Activated CD8-positive, alpha-beta memory T cell treated with anti-CD3 and anti-CD28 coated beads, Interleukin-2, amount 50 U/mL, for 4 hours (primary cell): ENCODE data around the gene ECSCR.

Source experiments
- DNase-seq: peaks from one replicate; pipeline ENCODE4 v3.0.0-alpha.2; 2020

The ECSCR gene

GRCh38 chr5:139473565-139473964 is 11.0 kb upstream of the ECSCR start:
- DNase-seq: no peak

DNA sequence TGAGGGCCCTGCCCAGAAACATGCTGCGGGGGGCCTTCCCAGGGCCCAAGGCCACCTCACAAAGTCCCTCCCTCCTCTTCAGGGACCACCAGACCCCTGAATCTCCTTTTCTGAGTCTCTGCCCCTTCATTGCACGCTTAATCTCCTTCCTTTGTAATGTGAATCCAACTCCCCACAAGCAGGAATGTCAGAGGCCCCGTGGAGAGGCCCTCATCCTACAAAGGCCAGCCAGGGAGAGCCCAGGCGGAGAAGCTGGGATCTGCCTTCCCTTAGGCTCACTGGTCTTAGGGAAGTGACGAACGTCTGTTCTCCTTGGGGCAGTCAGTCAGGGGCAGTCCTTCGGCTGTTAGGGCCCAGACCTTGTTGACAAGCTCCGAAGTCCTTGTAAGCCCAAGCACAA is 10.6 kb upstream of the ECSCR start:
- DNase-seq: no peak

DNA sequence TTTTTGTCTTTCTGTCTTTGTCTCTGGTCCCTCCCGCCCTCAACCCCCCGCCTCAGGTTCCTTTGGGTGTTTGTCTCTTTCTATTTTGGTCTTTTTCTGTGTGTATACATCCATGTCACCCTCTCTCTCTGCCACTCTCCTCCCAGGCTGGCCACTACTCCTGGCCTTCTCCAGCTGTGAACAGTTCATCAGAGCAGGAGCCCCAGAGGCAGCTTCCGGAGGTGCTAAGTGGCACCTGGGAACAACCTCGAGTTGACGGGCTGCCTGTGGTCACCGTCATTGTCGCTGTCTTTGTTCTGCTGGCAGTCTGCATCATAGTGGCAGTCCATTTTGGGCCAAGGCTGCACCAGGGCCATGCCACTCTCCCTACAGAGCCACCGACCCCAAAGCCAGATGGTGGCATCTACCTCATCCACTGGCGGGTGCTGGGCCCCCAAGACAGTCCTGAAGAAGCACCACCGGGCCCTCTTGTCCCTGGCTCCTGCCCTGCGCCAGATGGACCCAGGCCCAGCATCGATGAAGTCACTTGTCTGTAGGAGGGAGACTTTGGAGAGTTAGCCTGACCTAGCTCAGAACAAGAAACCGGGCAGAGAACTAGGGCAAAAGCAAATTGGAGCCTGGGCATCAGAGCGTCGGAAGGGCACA is 10.0 kb upstream of the ECSCR start:
- DNase-seq: no peak

GRCh38 chr5:139470821-139471300 is 8.3 kb upstream of the ECSCR start, which contains the start of gene SMIM33:
TSS of gene SMIM33 (plus strand) at chr5:139471004. CDS start at chr5:139471122, 118 bp downstream.
- DNase-seq: no peak

- no peak for DNase-seq
Observed at GRCh38 chr5:139468421-139468931, 5.9 kb upstream of the ECSCR start.

GRCh38 chr5:139461698-139462097 is 845 bp downstream of the ECSCR start:
- no peak for DNase-seq

GRCh38 chr5:139461176-139461575 is 1.4 kb downstream of the ECSCR start:
- no peak for DNase-seq

DNA sequence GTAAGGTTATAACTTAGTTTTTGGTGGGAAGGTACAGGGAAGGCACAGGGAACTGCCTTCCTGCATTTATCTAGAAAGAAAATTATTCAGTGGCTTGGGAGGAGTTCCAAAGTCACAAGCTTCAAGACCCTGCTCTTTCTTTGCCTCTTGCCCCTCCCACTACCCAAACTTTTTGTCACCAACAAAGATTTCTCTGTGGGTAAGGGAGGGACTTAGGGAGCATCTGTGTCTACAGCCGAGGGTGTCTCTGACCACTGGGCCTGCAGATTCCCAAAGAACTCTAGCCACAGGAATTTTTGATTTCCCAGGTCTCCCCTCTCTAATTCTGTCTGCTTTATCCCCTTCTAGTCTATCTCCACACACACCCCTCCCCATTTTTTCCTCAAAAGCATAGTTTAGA is 2.1 kb downstream of the ECSCR start:
- DNase-seq: no peak

DNA sequence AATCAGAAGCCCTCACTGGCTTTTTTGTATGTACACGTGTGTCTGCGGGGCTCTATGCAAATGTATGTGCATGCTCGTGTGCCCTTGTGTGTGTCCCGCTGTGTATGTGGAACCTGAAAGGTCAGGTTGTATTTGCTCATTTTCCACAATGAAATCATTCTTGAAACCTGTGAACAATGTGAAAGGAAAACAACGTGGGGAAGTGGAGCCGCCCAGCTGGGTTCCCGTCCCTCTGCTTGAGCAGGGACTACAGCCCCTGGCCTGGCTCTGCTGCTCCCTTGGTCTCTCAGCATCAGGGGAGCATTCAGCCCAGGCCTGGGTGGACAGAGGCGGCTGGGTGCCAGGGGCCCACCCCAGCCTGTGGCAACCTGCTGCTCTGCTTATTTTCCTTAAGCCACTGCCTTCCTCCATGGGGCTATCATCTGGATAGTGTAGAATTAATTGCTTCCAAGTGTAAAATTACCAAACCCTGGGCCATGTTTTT is 3.0 kb downstream of the ECSCR start:
- no peak for DNase-seq

- peak; percentile 71 for DNase-seq
Observed at GRCh38 chr5:139458580-139459407, 3.7 kb downstream of the ECSCR start.

GRCh38 chr5:139457653-139458306 is 4.8 kb downstream of the ECSCR start:
- no peak for DNase-seq

GRCh38 chr5:139457241-139457640 is 5.3 kb downstream of the ECSCR start:
- no peak for DNase-seq

GRCh38 chr5:139456776-139457175 is 5.8 kb downstream of the ECSCR start:
- DNase-seq: no peak

- DNase-seq: no peak
Observed at GRCh38 chr5:139454568-139455290, 7.8 kb downstream of the ECSCR start.

GRCh38 chr5:139453683-139454567 is 8.6 kb downstream of the ECSCR start:
- DNase-seq: peak; percentile 45

DNA sequence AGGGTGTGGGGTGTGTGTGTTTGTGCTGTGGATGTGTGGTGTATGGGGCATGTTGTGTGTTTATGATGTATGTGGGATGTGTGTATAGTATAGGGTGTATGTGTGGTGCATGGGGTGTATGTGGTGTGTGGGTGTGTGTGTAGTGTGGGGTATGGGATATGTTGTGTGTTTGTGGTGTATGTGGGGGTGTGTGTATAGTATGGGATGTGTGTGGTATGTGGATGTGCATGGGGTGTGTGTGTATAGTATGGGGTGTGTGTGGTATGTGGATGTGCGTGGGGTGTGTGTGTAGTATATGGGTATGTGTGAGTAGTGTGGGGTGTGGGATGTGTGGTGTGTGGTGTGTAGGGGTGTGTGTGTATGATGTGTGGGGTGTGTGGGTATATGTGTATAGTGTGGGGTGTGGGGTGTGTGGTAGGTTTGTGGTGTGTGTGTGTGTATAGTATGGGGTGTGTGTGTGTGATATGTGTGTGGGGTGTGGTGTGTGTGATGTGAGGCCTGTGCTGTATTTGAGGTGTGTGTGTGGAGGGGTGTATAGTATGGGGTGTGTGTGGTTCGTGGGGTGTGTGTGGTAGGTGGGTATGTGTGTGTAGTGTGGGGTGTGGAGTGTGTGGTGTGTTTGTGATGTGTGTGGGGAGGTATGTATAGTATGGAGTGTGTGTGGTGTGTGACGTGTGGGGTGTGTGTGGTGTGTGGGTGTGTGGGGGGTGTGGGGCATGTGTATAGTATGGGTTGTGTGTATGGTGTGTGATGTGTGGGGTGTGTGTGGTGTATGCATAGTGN is 10.5 kb downstream of the ECSCR start:
- no peak for DNase-seq

DNA sequence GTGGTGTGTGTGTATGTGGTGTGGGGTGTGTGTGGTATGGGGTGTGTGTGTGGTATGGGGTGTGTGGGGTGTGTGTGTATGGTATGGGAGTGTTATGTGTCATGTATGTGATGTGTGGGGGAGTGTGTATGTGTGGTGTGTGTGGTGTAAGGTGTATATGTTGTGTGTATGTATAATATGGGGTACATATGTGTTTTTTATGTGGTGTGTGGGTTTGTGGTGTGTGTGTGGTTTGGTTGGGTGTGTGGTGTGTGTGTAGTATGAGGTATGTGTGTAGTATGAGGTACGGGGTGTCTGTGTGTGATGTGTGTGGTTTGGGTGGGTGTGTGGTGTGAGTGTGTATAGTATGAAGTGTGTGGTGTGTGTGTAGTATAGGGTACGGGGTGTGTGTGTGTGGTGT is 11.4 kb downstream of the ECSCR start:
- DNase-seq: no peak

DNA sequence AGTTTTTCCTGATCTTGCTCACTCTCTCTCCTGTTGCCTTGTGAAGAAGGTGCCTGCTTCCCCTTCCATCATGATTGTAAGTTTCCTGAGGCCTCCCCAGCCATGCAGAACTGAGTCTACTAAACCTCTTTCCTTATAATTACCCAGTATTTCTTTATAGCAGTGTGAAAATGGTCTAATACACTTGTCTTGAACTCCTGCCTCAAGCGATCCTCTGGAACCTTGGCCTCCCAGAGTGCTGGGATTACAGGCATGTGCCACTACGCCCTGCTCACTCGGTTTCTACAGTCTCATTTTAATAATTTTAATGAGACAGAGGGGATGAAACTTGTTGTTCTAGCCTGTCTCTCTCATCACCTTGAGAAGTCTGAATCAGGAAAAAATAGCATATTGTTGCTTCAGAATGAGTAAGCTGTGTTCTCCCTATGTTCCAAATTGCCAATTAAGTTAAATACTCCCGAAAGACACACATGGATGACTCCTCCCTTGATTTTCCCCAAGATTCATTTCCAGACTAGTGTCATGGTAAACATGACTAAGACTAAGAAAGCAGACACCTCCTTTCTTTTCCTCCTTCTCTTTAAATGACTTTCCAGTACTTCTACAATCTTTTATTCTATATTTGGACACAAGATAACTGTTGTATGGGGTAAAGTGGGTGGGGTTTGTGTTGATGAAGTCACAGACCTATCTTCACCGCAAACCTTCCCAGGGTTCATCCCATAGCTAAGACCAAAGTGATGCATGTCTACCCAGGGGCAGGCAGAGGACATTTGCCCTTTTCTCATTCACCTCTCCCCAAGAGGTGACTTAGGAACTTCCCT is 15.4 kb downstream of the ECSCR start:
- no peak for DNase-seq

DNA sequence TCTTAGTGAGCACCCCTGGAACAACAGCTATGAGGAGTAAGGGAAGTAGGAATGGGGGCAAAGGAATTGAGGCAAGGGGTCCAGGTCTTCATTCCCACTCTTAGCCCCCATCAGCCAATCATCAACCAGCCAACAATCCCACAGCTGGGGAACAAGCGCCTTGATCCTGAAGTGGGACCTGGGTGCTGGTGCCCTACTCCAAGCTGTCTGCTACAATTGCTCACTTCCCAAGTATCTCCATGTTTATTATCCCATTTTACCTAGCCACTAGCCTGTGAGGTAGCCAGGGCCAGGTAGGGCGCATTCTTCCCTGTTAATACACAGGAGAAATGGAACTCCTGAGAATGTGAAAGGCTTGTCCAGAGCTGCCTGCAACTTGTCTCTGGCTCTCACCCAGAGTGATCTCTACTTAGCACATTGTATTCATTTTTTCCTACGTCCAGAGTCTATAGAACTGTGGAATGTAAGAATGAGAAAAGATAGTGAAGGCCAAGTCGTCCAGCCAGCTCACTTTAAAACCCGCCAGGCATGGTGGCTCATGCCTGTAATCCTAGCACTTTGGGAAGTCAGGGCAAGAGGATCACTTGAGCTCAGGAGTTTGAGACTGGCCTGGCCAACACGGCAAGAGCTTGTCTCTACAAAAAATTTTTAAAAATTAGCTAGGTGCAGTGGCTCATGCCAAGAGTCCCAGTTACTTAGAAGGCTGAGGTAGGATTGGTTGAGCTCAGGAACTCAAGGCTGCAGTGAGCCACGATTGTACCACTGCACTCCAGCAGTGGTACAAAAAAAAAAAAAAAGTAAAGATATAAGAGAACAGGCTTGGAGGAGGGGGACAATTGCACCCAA is 17.0 kb downstream of the ECSCR start:
- DNase-seq: no peak
